Stimulated activated CD4-positive, alpha-beta T cell treated with anti-CD3 and anti-CD28 coated beads, Interleukin-12 subunit alpha, Interleukin-12 subunit beta, amount 100 ng/mL, for 4 hours (primary cell): ENCODE measurements around the gene BPIFB6.

Source experiments
- DNase-seq: peaks from one replicate; pipeline ENCODE4 v3.0.0-alpha.2; 2020

Gene BPIFB6

DNA sequence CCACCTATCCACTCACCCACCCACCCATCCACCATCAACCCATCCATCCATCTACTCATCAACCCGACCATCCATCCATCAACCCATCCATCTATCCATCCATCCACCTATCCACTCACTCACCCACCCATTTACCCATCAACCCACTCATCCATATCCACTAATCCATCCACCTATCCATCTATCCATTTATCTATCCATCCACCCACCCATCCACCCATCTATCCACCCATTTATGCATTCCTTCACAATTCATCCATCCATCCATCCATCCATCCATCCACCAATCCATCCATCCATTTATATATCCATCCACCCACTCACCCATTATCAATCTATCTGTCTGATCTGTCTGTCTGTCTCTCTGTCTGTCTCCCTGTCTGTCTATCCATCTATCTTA, 62.1 kb downstream of the BPIFB6 start:
- no peak for DNase-seq
